Measurements from ENCODE around the gene CDC20B. TPM values are rescaled to one million over a fixed set of nuclear protein-coding genes. Genes with fewer than 3 reads are reported as not detected.
A peak's percentile ranks its signal among the peaks of the same experiment; 100 is the strongest.

The CDC20B gene
- polyA plus RNA-seq, 1 donor from 2014 or later: not detected

DNA sequence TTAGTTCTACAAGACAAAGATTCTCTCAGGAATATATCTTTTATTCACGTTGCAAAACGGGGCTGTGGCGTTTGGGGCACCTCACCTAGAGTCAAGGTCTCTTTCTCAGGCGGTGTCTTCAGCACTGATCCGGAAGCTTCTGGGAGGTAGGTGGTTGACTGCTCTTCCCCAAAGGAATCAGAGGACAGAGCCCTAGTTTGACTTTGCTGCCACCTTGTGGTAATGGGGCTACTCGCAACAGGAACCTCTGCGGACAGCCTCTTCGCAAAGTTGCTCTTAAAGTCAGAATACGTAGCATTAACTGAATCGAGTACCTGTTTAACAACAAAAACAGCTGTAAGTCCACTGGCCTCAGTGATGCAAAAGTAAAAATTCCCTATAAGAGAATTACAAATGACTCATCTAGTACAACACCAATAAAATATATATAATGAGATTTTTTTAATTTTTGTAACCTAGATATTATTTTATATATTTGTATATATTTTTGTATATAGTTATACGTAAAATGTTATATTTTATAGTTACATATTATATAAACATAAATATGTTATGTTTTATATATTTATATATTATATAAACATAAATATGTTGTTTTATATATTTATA is 26.3 kb downstream of the CDC20B start:
- H3K4me3 ChIP-seq (ENCODE audit: low read length): no peak overlapping the region
- H3K9me2 ChIP-seq (ENCODE audit: insufficient read depth, low read length): no peaks in the 10 kb centered on the region
- H3K4me2 ChIP-seq (ENCODE audit: low read length): no peak overlapping the region
- no peak overlapping the region for H3K9ac ChIP-seq (ENCODE audit: low read length)
- H3K36me3 ChIP-seq (ENCODE audit: insufficient read depth, low read length): no peaks in the 10 kb centered on the region
- no peak overlapping the region for H2AFZ ChIP-seq (ENCODE audit: low read depth, low read length)
- no peaks in the 10 kb centered on the region for H4K20me1 ChIP-seq (ENCODE audit: insufficient read depth)
- H3K9me3 ChIP-seq (ENCODE audit: low read length): no peaks in the 10 kb centered on the region
- no peaks in the 10 kb centered on the region for H3K27me3 ChIP-seq (ENCODE audit: insufficient read depth, low read depth, low read length)
- no peaks in the 10 kb centered on the region for H3K79me2 ChIP-seq (replicated peaks; ENCODE audit: insufficient read depth, low read length)
- TF ChIP-seq, protein P1, sequence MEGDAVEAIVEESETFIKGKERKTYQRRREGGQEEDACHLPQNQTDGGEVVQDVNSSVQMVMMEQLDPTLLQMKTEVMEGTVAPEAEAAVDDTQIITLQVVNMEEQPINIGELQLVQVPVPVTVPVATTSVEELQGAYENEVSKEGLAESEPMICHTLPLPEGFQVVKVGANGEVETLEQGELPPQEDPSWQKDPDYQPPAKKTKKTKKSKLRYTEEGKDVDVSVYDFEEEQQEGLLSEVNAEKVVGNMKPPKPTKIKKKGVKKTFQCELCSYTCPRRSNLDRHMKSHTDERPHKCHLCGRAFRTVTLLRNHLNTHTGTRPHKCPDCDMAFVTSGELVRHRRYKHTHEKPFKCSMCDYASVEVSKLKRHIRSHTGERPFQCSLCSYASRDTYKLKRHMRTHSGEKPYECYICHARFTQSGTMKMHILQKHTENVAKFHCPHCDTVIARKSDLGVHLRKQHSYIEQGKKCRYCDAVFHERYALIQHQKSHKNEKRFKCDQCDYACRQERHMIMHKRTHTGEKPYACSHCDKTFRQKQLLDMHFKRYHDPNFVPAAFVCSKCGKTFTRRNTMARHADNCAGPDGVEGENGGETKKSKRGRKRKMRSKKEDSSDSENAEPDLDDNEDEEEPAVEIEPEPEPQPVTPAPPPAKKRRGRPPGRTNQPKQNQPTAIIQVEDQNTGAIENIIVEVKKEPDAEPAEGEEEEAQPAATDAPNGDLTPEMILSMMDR (IDR thresholded peaks at IDR 0.05; ENCODE audit: poor library complexity, severe bottlenecking): peak; percentile 94
- TF ChIP-seq MXI1 (conservative IDR thresholded peaks at IDR 0.05; ENCODE audit: poor library complexity, severe bottlenecking): no peak
- peak; percentile 97 for TF ChIP-seq RAD21 (conservative IDR thresholded peaks at IDR 0.05)
- no peak for TF ChIP-seq EP300 (conservative IDR thresholded peaks at IDR 0.05; ENCODE audit: poor library complexity, severe bottlenecking)
- peak; percentile 98 for TF ChIP-seq SMC3 (conservative IDR thresholded peaks at IDR 0.05; ENCODE audit: poor library complexity)
- H3K27ac ChIP-seq (ENCODE audit: low read length): no peak overlapping the region
- H3F3A ChIP-seq (ENCODE audit: insufficient read depth, low read length, poor library complexity, severe bottlenecking): no peaks in the 10 kb centered on the region

DNA sequence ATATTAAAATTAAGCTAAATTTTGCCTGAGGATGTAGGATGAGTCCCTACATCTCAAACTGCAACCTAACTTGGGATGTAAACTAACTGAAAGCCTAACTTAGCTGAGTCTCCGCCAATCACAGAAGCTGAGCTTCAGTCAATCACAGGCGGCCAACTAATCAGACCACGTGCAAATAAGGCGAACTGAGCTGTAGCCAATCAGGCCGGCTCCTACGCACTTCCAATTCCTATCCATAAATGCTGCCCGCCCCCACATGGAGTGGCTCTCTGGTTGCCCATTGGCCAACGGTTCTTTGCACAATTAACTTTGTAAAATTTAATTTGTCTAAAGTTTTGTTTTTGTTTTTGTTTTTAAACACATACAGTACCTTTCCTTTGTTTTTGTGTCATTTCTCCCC is 26.9 kb downstream of the CDC20B start:
- Histone ChIP-seq H2AFZ (ENCODE audit: low read depth, low read length) (no peak overlapping the region), H3F3A (ENCODE audit: insufficient read depth, low read length, poor library complexity, severe bottlenecking) (no peaks in the 10 kb centered on the region), H3K9ac (ENCODE audit: low read length) (no peak overlapping the region), H4K20me1 (ENCODE audit: insufficient read depth) (no peaks in the 10 kb centered on the region), H3K4me2 (ENCODE audit: low read length) (no peak overlapping the region), H3K4me3 (ENCODE audit: low read length) (no peak overlapping the region), H3K27ac (ENCODE audit: low read length) (no peak overlapping the region), H3K9me2 (ENCODE audit: insufficient read depth, low read length) (no peaks in the 10 kb centered on the region), H3K27me3 (ENCODE audit: insufficient read depth, low read depth, low read length) (no peaks in the 10 kb centered on the region), H3K36me3 (ENCODE audit: insufficient read depth, low read length) (no peaks in the 10 kb centered on the region), H3K79me2 (replicated peaks; ENCODE audit: insufficient read depth, low read length) (no peaks in the 10 kb centered on the region), H3K9me3 (ENCODE audit: low read length) (no peaks in the 10 kb centered on the region)
- TF ChIP-seq TAF1 (IDR thresholded peaks at IDR 0.05; ENCODE audit: low read depth) (no peak), EZH2 (IDR thresholded peaks at IDR 0.05; ENCODE audit: borderline replicate concordance, insufficient read depth, low read length, poor library complexity, severe bottlenecking) (no peak), SMC3 (conservative IDR thresholded peaks at IDR 0.05; ENCODE audit: poor library complexity) (no peak), POLR2AphosphoS5 (IDR thresholded peaks at IDR 0.05) (no peak)

DNA sequence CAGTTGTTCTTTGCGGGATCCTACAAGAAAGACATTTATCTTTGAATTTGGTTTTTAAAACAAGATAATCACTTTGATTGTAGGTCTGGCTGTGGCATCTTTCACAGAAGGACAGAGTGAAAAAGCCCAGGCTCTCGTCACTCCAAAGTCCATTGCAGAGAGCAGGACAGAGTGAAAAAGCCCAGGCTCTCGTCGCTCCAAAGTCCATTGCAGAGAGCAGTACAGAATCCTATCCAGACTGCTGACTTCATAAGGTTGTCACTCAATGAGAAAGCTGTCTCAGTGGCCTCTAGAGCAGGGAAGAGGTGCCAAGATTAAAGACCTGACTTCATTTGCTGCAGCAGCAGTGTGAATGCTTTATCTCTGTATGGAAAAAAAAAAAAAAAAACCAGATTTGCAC is 29.4 kb downstream of the CDC20B start:
- H3K4me2 ChIP-seq (ENCODE audit: low read length): no peak overlapping the region
- no peaks in the 10 kb centered on the region for H3K9me3 ChIP-seq (ENCODE audit: low read length)
- no peak overlapping the region for H2AFZ ChIP-seq (ENCODE audit: low read depth, low read length)
- H3K27ac ChIP-seq (ENCODE audit: low read length): no peak overlapping the region
- H3K4me3 ChIP-seq (ENCODE audit: low read length): no peak overlapping the region
- no peaks in the 10 kb centered on the region for H3K9me2 ChIP-seq (ENCODE audit: insufficient read depth, low read length)
- H3K79me2 ChIP-seq (replicated peaks; ENCODE audit: insufficient read depth, low read length): no peaks in the 10 kb centered on the region
- H3F3A ChIP-seq (ENCODE audit: insufficient read depth, low read length, poor library complexity, severe bottlenecking): no peaks in the 10 kb centered on the region
- no peaks in the 10 kb centered on the region for H3K27me3 ChIP-seq (ENCODE audit: insufficient read depth, low read depth, low read length)
- no peaks in the 10 kb centered on the region for H3K36me3 ChIP-seq (ENCODE audit: insufficient read depth, low read length)
- H4K20me1 ChIP-seq (ENCODE audit: insufficient read depth): no peaks in the 10 kb centered on the region
- no peak overlapping the region for H3K9ac ChIP-seq (ENCODE audit: low read length)
- TF ChIP-seq EP300 (conservative IDR thresholded peaks at IDR 0.05; ENCODE audit: poor library complexity, severe bottlenecking) (no peak), POLR2AphosphoS5 (IDR thresholded peaks at IDR 0.05) (no peak), TAF1 (IDR thresholded peaks at IDR 0.05; ENCODE audit: low read depth) (no peak), RAD21 (conservative IDR thresholded peaks at IDR 0.05) (no peak), EZH2 (IDR thresholded peaks at IDR 0.05; ENCODE audit: borderline replicate concordance, insufficient read depth, low read length, poor library complexity, severe bottlenecking) (no peak), SMC3 (conservative IDR thresholded peaks at IDR 0.05; ENCODE audit: poor library complexity) (no peak), MXI1 (conservative IDR thresholded peaks at IDR 0.05; ENCODE audit: poor library complexity, severe bottlenecking) (no peak)
- TF ChIP-seq, protein P2, sequence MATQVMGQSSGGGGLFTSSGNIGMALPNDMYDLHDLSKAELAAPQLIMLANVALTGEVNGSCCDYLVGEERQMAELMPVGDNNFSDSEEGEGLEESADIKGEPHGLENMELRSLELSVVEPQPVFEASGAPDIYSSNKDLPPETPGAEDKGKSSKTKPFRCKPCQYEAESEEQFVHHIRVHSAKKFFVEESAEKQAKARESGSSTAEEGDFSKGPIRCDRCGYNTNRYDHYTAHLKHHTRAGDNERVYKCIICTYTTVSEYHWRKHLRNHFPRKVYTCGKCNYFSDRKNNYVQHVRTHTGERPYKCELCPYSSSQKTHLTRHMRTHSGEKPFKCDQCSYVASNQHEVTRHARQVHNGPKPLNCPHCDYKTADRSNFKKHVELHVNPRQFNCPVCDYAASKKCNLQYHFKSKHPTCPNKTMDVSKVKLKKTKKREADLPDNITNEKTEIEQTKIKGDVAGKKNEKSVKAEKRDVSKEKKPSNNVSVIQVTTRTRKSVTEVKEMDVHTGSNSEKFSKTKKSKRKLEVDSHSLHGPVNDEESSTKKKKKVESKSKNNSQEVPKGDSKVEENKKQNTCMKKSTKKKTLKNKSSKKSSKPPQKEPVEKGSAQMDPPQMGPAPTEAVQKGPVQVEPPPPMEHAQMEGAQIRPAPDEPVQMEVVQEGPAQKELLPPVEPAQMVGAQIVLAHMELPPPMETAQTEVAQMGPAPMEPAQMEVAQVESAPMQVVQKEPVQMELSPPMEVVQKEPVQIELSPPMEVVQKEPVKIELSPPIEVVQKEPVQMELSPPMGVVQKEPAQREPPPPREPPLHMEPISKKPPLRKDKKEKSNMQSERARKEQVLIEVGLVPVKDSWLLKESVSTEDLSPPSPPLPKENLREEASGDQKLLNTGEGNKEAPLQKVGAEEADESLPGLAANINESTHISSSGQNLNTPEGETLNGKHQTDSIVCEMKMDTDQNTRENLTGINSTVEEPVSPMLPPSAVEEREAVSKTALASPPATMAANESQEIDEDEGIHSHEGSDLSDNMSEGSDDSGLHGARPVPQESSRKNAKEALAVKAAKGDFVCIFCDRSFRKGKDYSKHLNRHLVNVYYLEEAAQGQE (IDR thresholded peaks at IDR 0.05; ENCODE audit: borderline replicate concordance): no peak
- TF ChIP-seq, protein P1 (IDR thresholded peaks at IDR 0.05; ENCODE audit: poor library complexity, severe bottlenecking): no peak
